Measurements from ENCODE around the gene HTR2B.
"Not testable (repeated sequence)": the region's sequence is repeated elsewhere in the genome, so short reads cannot be mapped to it uniquely, and the experiment has no call there.

Gene HTR2B

DNA sequence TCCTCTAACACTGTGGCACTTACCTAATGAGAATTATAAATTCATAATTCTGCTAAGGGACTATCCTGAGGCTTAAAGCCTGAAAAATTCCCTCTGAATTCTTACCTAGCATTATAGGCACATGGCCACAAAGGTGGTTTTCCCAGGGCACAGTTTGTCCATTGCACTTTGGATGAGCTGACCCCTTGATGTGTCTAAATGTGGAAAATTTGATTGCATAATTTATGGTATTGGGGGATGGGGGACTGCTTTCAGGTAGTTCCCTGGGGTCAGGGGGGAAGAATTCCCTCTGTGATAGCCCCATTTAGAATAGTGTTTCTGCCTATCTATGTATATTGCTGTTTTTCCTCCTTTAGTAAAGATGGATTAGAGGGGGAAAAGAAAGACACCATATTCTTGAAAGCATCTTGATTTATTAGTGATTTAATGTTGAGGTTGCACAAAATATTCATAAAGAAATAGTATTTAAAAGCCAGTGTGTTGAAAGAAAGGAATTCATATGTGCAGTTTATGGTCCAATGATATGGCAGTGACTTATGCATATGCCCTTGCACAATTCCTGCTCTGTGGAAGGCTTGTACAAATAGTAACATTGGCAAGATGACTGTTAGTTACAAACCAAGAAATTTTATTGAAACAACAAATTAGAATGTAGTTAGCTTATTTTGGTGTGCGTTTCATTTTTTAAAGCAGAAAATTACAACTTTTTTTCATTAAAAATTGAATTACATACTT is 8.7 kb upstream of the HTR2B start:
- DNase-seq: no peak

DNA sequence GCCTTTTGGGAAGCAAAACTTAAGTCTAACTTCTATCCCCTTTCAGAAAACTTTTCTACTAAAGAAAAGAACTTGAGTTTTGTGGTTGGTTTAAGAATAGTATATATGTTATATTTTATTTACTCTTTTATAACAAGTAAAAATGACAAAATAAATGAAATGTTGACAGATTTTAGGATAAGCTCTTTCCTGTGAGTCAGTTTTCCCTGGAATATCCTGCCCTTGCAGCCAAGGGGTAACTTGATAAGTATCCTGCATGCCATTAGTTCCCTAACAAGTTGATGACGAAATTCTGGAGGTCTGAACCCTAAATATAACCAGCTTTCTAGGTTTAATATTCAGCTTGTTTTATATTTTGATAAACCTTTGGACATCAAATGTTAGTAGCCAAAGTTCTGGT is 7.3 kb upstream of the HTR2B start:
- DNase-seq: no peak

GRCh38 chr2:231130336-231131056 is 5.7 kb upstream of the HTR2B start:
- no peak for DNase-seq

DNA sequence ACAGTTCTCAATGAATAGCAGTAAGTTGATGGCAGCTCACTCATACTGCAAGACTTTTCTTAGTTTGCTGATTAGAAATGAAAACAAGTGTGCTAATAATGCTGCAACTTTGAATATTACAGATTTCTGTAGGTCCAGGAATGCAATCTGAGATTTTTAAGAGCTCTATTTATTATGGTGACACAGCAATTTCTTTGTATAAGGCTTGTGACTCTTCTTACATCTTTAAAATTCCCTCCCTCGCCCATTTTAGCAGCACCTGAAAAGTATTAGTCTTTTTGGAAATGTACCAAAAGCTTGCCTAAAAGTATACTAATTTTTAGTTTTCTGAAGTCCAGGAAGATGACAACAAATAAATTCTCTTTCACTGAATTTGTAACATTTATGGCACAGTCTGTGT is 4.4 kb upstream of the HTR2B start:
- DNase-seq: no peak

DNA sequence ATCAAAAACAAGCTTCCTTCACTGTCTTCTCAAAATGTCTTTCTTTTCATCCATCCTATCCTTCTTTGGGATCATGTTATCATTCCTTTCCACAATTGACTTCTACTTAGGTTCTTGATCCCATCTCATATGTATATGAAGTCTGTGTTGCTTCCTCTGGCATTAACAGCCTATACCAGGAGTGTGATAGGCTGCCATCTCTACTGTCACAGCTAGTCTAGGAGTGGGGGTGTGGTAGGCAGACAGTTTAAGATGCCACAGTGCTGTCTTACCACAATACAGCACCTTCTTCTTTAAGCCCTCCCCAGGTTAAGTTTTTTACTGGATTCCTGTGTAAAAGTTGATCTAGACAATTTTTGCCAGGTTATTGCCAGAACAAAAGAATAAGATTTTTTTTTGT is 3.7 kb upstream of the HTR2B start:
- DNase-seq: no peak

DNA sequence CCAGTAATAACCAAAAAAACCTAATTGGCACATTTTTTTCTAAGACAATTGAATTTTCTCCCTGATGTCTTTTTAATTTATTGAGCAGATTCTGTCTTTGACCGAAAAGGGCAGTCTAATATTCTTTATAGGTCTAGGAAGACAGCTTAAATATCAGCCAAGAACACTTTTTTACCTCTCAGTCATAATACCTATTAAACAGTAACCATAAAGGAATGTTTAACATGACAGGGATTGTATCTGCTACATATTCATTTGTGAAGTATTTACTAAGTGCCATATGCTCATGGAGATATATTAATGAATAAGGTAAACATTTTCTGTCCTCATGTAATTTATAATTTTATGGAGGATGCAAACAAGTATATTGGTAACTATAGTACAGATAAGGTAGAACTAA is 3.1 kb upstream of the HTR2B start:
- no peak for DNase-seq

GRCh38 chr2:231127480-231127879 is 2.6 kb upstream of the HTR2B start:
- DNase-seq: no peak

DNA sequence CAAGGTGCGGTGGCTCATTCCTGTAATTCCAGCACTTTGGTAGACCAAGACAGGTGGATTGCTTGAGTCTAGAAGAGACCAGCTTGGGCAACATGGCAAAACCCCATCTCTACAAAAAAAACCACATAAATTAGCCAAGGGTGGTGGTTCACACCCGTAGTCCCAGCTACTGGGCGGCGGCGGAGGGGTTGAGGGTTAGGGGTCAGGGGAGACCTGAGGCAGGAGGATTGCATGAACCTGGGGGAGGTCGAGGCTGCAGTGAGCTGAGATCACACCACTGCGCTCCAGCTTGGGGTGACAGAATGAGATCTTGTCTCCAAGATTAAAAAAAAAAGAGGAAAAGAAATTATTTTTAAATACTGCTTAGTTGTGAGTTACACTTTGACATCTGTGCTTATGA is 1.3 kb upstream of the HTR2B start:
- DNase-seq: no peak

- DNase-seq: no peak
Observed at GRCh38 chr2:231123362-231123898, 1.4 kb downstream of the HTR2B start.

DNA sequence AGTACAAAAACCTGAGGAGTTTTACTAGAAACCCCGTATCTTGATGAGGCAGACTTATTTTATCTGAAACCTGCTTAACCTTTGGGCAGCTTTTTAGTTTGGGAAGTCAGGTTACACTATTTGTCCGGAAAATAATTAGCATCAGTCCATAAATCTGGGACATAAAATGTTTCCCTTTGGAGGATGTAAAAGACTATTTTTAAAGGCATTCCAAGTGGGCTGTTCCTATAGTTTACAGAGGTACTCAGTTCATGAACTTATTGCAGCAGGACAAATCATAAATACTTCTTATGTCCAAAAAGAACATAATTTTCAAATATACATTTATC is 6.3 kb downstream of the HTR2B start:
- DNase-seq: no peak

DNA sequence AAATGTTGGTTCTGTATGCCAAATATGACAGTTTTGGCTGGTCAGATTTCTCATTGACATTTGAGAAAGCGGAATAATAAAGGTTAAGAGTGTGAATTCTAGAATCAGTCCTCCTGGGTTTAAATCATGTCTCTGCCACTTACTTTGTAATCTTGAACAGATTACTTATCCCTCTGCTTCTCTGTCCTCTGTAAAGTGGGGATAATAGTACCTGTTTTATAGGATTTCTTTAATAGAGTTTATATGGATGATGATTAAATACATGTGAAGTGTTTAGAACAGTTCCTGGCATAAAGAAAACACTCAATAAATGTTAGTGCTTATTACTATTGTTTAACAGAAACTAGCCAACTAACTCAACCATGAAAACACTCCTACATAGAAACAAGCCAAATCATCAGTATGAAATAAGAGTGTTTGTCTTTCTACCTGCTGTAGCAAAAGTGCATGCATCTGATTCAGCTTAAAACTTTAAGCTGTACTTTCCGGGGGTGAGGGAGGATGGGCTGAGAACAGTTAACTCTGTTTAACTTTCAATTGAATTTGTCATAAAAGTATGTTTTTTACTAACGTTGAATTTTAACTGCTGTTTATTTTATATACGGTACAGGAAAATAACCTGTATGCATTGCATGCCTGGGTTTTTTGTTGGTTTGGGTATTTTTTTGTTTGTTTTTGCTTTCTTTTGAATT is 6.8 kb downstream of the HTR2B start:
- DNase-seq: no peak

DNA sequence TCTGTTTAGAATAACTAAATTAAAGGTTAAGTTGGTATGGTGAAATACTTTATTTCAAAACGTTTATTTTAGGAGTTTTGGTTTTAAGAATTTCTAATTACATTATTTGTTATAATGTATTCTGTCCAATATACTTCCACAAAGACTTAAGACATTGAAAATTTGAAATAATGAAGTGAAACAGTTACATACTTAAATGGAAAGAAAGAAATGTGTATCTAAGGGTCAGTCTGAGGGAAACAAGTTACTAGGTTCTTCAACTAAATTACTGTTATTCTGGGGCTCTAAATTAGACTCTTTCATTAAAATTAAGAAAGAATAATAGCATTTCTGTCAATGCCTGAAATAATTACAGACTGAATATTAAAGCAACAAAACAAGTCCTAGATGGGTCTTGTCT is 7.7 kb downstream of the HTR2B start:
- DNase-seq: no peak

- DNase-seq: no peak
Observed at GRCh38 chr2:231115651-231116050, 9.2 kb downstream of the HTR2B start.

- DNase-seq: no peak
Observed at GRCh38 chr2:231113489-231113888, 11.4 kb downstream of the HTR2B start.

DNA sequence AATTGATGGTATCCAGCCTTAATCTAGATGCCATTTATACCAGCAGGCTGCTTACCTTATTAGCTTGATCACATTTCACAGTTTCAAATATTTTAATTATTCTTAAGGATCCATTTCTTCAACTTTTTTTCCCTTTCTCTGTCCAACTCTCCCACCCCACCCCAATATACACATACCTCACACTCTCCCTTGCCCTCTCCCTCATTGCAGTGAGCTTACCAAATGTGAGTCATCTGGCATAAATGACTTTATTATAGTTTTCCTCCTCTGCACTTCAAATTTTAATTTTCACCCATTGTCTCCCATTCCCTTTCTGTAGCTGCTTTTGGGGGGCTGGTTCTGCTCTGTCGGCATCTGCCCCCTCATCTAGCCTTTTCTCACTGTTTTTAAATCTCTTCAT is 12.9 kb downstream of the HTR2B start:
- no peak for DNase-seq

- no peak for DNase-seq
Observed at GRCh38 chr2:231110551-231110950, 14.3 kb downstream of the HTR2B start.

DNA sequence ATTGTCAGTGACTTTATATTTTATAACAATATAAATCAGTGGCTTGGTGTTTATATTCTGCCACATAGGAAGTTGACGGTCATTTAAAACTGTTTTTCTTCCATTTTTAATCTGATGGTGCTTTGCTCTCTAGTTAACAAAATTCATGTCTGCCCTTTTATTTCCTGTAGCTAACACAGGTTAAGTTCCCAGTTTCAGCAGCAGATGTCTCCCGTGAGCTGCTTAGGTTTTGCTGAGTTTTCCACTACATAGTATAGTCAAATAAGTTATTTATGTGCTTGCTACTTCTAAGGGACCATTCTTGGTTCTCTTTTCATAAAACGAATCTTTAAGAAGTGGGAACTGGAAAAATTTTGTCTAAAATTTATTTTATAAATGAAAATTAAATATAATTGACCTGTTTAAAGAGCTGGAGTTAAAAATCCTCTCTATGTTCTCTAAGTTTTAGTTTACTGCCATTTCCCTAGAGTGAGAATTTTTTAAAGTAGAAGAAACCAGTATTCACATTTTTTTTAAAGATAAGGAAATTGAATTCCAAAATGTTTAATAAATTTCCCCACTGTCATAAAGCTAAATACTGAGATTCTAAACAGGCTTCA is 20.6 kb downstream of the HTR2B start:
- DNase-seq: peak; percentile 38

DNA sequence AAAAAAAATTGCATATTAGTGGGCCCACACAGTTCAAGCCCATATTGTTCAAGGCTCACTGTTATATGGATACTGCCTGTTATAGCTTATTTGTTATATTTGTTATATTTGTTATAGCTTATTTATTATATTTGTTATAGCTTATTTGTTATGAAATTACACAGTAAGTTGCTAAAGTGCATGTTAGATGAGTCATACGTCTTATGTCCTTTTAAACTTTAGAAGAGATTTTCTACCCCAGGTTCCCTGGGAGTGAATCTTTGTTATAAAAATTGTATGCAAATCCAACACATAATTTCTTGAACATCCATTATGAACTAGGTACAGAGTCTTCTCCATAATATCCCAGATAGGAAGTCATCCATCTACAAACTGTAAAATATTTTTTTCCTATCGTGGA is 22.1 kb downstream of the HTR2B start:
- no peak for DNase-seq

DNA sequence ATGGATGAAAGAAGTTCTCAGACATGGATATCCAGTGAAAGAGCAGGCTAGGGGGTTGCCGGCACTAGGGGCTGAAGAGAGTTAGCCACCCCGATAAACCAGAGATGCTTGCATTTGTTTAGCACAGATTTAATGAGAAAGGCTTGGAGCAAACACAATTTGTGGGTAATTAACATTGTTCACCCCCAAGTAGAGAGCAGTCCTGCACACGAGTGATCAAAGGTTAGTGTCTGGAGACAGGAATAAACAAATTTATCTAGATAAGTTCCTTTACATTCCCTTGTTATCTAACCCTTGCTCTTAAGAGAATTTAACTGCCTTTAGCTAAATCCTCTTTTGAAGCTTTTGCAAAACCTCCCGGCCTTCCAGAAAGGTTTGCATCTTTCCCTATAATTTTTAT is 23.9 kb downstream of the HTR2B start:
- DNase-seq: no peak

DNA sequence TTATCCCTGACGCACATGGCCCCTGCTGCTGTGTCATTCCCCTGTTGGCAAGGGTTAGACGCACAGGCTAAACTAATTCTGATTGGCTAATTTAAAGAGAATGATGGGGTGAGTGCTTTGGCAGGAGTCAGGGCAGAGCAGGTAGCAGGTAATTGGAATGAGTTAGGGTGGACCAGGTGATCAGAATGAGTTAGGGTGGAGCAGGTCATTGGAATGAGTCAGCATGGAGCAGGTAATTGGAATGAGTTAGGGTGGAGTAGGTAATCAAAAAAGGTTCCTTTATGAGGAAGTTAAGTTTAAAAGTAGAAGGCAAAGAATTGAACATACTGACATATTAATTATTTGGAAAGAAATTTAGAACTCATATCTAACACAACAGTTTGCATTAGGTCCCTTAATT is 24.5 kb downstream of the HTR2B start:
- DNase-seq: not testable (repeated sequence)

- DNase-seq: no peak
Observed at GRCh38 chr2:231099918-231100317, 24.9 kb downstream of the HTR2B start.

DNA sequence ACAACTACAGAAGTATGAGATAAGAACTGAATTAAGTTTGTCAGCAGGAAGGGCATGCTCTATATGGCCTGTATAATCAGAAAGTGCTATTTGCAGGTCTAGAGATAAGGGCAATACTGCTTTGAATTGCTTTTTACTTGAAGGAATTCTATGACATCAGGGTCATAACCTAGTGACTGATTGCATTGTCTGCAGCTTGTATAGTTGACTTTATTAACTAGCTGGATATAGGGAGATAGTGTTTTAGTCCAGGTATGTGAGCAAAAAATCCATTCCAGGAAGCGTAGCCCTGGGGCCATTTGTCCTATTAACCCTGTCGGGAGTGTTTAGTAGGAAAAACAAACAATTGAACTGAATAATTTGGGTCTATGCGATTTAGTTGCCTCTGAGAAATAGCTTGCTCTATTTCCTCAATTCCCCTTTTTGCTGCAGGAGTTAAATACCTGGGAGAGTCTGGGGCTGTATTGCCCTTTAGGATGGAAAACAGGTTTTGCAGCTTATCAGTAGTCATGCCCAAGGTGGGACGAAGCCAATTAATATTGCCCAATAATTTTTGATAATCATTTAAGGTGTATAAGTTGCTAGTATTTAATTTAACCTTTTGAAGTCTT is 30.0 kb downstream of the HTR2B start:
- DNase-seq: no peak

DNA sequence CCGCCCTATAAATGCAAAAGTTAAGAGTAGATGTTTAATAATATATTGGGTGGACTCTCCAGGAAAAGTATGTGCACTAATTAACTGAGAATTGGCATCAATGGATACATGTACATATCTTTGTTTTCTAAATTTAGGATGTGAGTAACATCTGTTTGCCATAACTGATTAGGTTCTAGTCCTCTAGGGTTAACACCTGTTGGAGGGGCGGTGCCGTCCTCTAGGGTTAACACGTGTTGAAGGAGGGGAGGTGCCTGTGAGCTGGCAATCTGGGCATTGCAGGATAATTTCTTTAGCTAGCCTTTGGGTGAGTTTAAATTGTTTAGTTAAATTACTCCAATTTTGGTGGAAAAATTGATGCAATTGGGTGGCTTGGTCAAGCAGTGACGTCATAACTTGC is 30.9 kb downstream of the HTR2B start:
- no peak for DNase-seq
